Naive thymus-derived CD4-positive, alpha-beta T cell (primary cell): ENCODE data around the gene C11orf68. TPM values are rescaled to one million over a fixed set of nuclear protein-coding genes. Genes with fewer than 3 reads are reported as not detected.

ENCODE experiments used
- ATAC-seq: fragments of 150-1000 bp; cut with Tn5 transposase; 2 replicates; pipeline ENCODE4 v1.10.0; 2021; ENCODE audit warnings: mild to moderate bottlenecking, moderate library complexity
- CTCF ChIA-PET: fragments of 350-600 bp; sonication (Branson Sonifier 250); formaldehyde crosslinking; loops from one replicate; lab custom pipeline; 2021; ENCODE audit warnings: antibody characterized with exemption; lab: Charles Lee
- POLR2A ChIA-PET: fragments of 350-600 bp; sonication (Branson Sonifier 250); formaldehyde crosslinking; loops from one replicate; lab custom pipeline; 2021; ENCODE audit warnings: antibody characterized with exemption, inconsistent platforms; lab: Charles Lee
- DNase-seq, 9 donors: peaks; one replicate each; pipeline versions ENCODE4 v3.0.0 to v3.0.0-alpha.2; 2020 to 2022; ENCODE audit warnings: mixed read lengths in 1 of 9
- H3K27ac ChIP-seq: one replicate; pipeline ENCODE4 v1.7.0; 2013; ENCODE audit warnings: mild to moderate bottlenecking, low read depth, low read length, moderate library complexity
- H3K27me3 ChIP-seq, 2 donors: one replicate each; pipeline ENCODE4 v1.7.0; 2013; ENCODE audit warnings: low read length in 2 of 2, mild to moderate bottlenecking in 2 of 2, moderate library complexity in 2 of 2; ENCODE audit not compliant: control insufficient read depth in 2 of 2, insufficient read depth in 2 of 2
- H3K36me3 ChIP-seq, 3 experiments: 1 replicate in 2 of 3; 2 replicates in 1 of 3; pipeline ENCODE4 v1.7.0; 2013; ENCODE audit warnings: low read length in 3 of 3, mild to moderate bottlenecking in 3 of 3, moderate library complexity in 1 of 3; ENCODE audit not compliant: insufficient read depth in 3 of 3, control insufficient read depth in 2 of 3
- H3K4me1 ChIP-seq, 2 donors: one replicate each; pipeline ENCODE4 v1.7.0; 2013; ENCODE audit warnings: low read length in 2 of 2, mild to moderate bottlenecking in 2 of 2, moderate library complexity in 1 of 2; ENCODE audit not compliant: control insufficient read depth in 2 of 2, insufficient read depth in 2 of 2
- H3K4me3 ChIP-seq: 2 replicates; pipeline ENCODE4 v1.7.0; 2013; ENCODE audit warnings: mild to moderate bottlenecking, low read length
- H3K9me3 ChIP-seq, 3 experiments: 1 replicate in 2 of 3; 2 replicates in 1 of 3; pipeline ENCODE4 v1.7.0; 2013; ENCODE audit warnings: low read length in 3 of 3; ENCODE audit not compliant: control insufficient read depth in 2 of 3
- H3K27ac Mint-ChIP-seq, 9 donors: one replicate each; pipeline ENCODE4 v1.8.0; 2020 to 2022; ENCODE audit warnings: mixed read lengths in 9 of 9, mild to moderate bottlenecking in 8 of 9, moderate library complexity in 5 of 9, inconsistent platforms in 2 of 9
- H3K27me3 Mint-ChIP-seq, 5 donors: one replicate each; pipeline ENCODE4 v1.8.0; 2021 to 2022; ENCODE audit warnings: mixed read lengths in 5 of 5, mild to moderate bottlenecking in 1 of 5
- H3K36me3 Mint-ChIP-seq, 5 donors: one replicate each; pipeline ENCODE4 v1.8.0; 2020 to 2022; ENCODE audit warnings: mixed read lengths in 5 of 5, mild to moderate bottlenecking in 3 of 5, inconsistent platforms in 1 of 5
- H3K4me1 Mint-ChIP-seq, 7 donors: one replicate each; pipeline ENCODE4 v1.8.0; 2020 to 2022; ENCODE audit warnings: mixed read lengths in 7 of 7, mild to moderate bottlenecking in 3 of 7, inconsistent platforms in 1 of 7
- H3K4me3 Mint-ChIP-seq, 10 donors: one replicate each; pipeline ENCODE4 v1.8.0; 2020 to 2022; ENCODE audit warnings: mild to moderate bottlenecking in 10 of 10, mixed read lengths in 10 of 10, moderate library complexity in 6 of 10, inconsistent platforms in 2 of 10
- H3K9me3 Mint-ChIP-seq, 11 donors: one replicate each; pipeline ENCODE4 v1.8.0; 2020 to 2022; ENCODE audit warnings: mixed read lengths in 11 of 11, mild to moderate bottlenecking in 4 of 11, inconsistent platforms in 1 of 11, moderate library complexity in 1 of 11
- intact Hi-C, 2 donors: fragments of 100-400 bp; cut with micrococcal nuclease; formaldehyde crosslinking; loops; one replicate each; pipeline ENCODE4 v1.15.1; 2023
- polyA plus RNA-seq, 2 donors: library from polyadenylated mRNA; unstranded; fragments of 300-500 nt; fragmentation: Illumina TruSeq; gene quantifications; one replicate each; pipeline ENCODE4 v1.2.3, GENCODE V29; 2021
- total RNA-seq, 6 experiments: library from RNA in 5 of 6; stranded (reverse) in 5 of 6; gene quantifications; 1 replicate in 5 of 6; 2 replicates in 1 of 6; pipeline ENCODE4 v1.2.3 and lab custom pipeline; 2021 to 2026

The C11orf68 gene
- total and polyA plus RNA-seq, 7 experiments from 2014 or later, result 18.5 to 104 (median 58.8) TPM

- Histone ChIP-seq H3K4me1 (peaks cover 29 to 33% of the 10 kb centered on the region in 2 donors), H3K36me3 (peaks cover 0 to 27% (median 0%) of the 10 kb centered on the region in 3 experiments), H3K4me3 (peak overlapping the region; percentile 71), H3K9me3 (no peaks in the 10 kb centered on the region), H3K27ac (peak overlapping the region; percentile 69), H3K27me3 (no peaks in the 10 kb centered on the region)
- intact Hi-C loops, result no loop called here
- no peak for DNase-seq
- no peaks in the 10 kb centered on the region for H3K27me3 Mint-ChIP-seq
- H3K9me3 Mint-ChIP-seq, result no peaks in the 10 kb centered on the region
- peaks cover 12 to 49% (median 28%) of the 10 kb centered on the region in 7 donors for H3K4me1 Mint-ChIP-seq
- peak overlapping the region in 8 of 10 donors; percentile 52 to 80 (median 68) for H3K4me3 Mint-ChIP-seq
- ChIA-PET CTCF (interaction anchor here (1.0 to 2.5 kb wide), 2 partner anchors 20 to 100 kb away, joined by 3 to 9 read pairs; partner anchors contain the start of gene MUS81), POLR2A (interaction anchor here (0.7 to 5.4 kb wide), 3 partner anchors 10 to 78 kb away, joined by 3 to 73 read pairs (median 47); partner anchors contain the start of genes CCDC85B, CFL1, FIBP and MUS81)
- ATAC-seq, result no peak
- H3K36me3 Mint-ChIP-seq, result peaks cover 0 to 8% (median 3%) of the 10 kb centered on the region in 5 donors
- peak overlapping the region in 6 of 9 donors; percentile 75 to 92 (median 84) for H3K27ac Mint-ChIP-seq
Observed at GRCh38 chr11:65880027-65880426, 38.8 kb downstream of the C11orf68 start.

DNA sequence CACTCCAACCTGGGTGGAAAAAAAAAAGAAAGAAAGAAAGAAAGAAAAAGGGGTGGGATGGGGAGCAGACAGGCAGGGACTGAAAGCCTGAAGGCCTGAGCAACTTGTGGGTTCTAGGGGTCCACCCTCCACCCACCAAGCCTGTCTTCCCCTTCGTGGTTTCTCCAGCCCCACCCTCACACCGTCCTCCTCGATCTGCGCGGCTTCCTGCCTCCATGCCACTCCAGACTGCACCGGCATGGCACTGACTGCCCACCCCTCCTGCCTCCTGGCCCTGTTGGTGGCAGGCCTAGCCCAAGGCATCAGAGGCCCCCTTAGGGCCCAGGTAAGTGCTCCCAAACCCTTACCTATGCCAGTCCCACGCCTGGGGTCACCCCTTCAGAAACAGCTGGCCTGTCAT lies 39.2 kb downstream of the C11orf68 start, which contains the start of gene CTSW:
CTSW (plus strand) TSS at position 221 of the 400 bp plus-strand sequence; CDS start at position 239, 18 bp downstream.
- intact Hi-C loops, result no loop called here
- ATAC-seq (peak; percentile 80), DNase-seq (peak in 1 of 9 donors; percentile 47)
- H3K36me3 Mint-ChIP-seq, result peaks cover 0 to 8% (median 3%) of the 10 kb centered on the region in 5 donors
- H3K27me3 ChIP-seq, result no peaks in the 10 kb centered on the region
- CTCF ChIA-PET, result interaction anchor here (1.0 to 2.5 kb wide), 4 partner anchors 8 to 100 kb away, joined by 3 to 12 read pairs (median 8); partner anchors contain the start of genes FIBP and MUS81
- peaks cover 9 to 45% (median 24%) of the 10 kb centered on the region in 7 donors for H3K4me1 Mint-ChIP-seq
- POLR2A ChIA-PET, result interaction anchor here (0.7 to 5.4 kb wide), 4 partner anchors 10 to 79 kb away, joined by 3 to 73 read pairs (median 26); partner anchors contain the start of genes CCDC85B, CFL1, FIBP and MUS81
- H3K4me1 ChIP-seq, result peaks cover 27 to 29% of the 10 kb centered on the region in 2 donors
- peak within 1 kb of the TSS; percentile 69 for H3K27ac ChIP-seq
- no peaks in the 10 kb centered on the region for H3K9me3 Mint-ChIP-seq
- H3K36me3 ChIP-seq, result peaks cover 0 to 27% (median 0%) of the 10 kb centered on the region in 3 experiments
- H3K27ac Mint-ChIP-seq, result peak within 1 kb of the TSS in 8 of 9 donors; percentile 80 to 92 (median 84)
- H3K4me3 Mint-ChIP-seq, result peak within 1 kb of the TSS in 8 of 10 donors; percentile 52 to 80 (median 68)
- no peaks in the 10 kb centered on the region for H3K9me3 ChIP-seq
- no peaks in the 10 kb centered on the region for H3K27me3 Mint-ChIP-seq
- H3K4me3 ChIP-seq, result peak within 1 kb of the TSS; percentile 71

- H3K36me3 Mint-ChIP-seq, result peaks cover 0 to 5% (median 0%) of the 10 kb centered on the region in 5 donors
- Histone ChIP-seq H3K4me1 (peaks cover 10 to 22% of the 10 kb centered on the region in 2 donors), H3K9me3 (no peaks in the 10 kb centered on the region), H3K36me3 (no peaks in the 10 kb centered on the region), H3K27me3 (no peaks in the 10 kb centered on the region), H3K4me3 (peak overlapping the region; percentile 75), H3K27ac (peak overlapping the region; percentile 88)
- ChIA-PET CTCF (interaction anchor here (0.8 to 2.1 kb wide), 6 partner anchors 11 to 97 kb away, joined by 3 to 24 read pairs (median 8); partner anchors contain the start of genes CCDC85B, FIBP and MUS81), POLR2A (interaction anchor here (0.6 to 2.1 kb wide), 15 partner anchors 11 to 1847 kb away, joined by 3 to 63 read pairs (median 4); partner anchors contain the start of genes BANF1, C11orf68, CCDC85B and CFL1)
- H3K27me3 Mint-ChIP-seq, result peaks cover 0 to 3% (median 0%) of the 10 kb centered on the region in 5 donors
- peak overlapping the region; percentile 71 to 92 (median 91) for H3K27ac Mint-ChIP-seq
- ATAC-seq (peak; percentile 99), DNase-seq (peak; percentile 93 to 100 (median 97))
- H3K9me3 Mint-ChIP-seq, result no peaks in the 10 kb centered on the region
- intact Hi-C loops, result loop anchor here (1.0 to 5.0 kb wide), 6 partner anchors 11 to 969 kb away; partner anchors contain the start of genes FIBP (in 2 of the 2), CFL1 (in 1 of the 2), MUS81 (in 1 of the 2) and RCE1 (in 1 of the 2)
- H3K4me1 Mint-ChIP-seq, result peaks cover 7 to 37% (median 18%) of the 10 kb centered on the region in 7 donors
- peak overlapping the region; percentile 84 to 97 (median 91) for H3K4me3 Mint-ChIP-seq
Observed at GRCh38 chr11:65873318-65874156, 45.3 kb downstream of the C11orf68 start.

DNA sequence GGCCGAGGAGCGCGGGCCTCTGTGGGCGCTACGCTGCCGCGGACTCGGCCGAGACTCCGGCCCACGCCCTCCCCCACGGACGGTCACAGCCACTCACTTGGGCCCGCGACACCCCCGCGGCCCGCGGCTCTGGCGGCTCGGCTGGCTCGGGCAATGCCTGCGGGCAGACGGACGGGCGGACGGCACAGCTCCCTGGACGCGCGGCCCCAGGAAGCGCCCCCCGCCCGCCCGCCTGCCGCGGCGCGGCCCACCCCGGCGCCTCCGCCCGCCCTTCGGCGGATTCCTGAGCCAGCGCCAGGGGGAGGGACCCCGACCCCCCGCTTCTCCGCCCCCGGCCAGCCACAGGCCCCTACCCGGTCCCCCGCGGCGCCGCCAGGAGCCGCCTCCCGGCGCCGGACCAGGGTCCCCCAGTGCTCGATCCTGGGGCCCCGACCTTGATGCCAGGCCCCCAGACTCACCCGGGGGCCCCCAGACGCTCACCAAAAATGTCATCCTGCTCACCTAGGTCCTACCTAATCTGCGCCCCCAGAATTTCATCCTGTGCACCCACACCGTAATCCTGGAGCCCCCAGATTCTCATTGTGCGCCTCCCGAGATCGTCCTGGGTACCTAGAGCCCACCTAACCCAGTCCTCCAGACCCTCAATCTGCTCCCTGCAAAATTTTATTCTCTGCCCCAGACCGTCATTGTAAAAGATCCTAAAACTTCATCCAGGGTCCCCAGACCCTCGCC lies 46.1 kb downstream of the C11orf68 start, which contains the start of gene EFEMP2:
EFEMP2 (minus strand) TSS at position 215 of the 732 bp plus-strand sequence. CDS start 446 bp downstream, outside the sequence.
- Mint-ChIP-seq H3K27ac (peak within 1 kb of the TSS; percentile 71 to 92 (median 91)), H3K9me3 (no peaks in the 10 kb centered on the region), H3K27me3 (peaks cover 0 to 3% (median 0%) of the 10 kb centered on the region in 5 donors), H3K4me1 (peaks cover 7 to 32% (median 18%) of the 10 kb centered on the region in 7 donors), H3K4me3 (peak within 1 kb of the TSS; percentile 84 to 97 (median 91)), H3K36me3 (peaks cover 0 to 5% (median 0%) of the 10 kb centered on the region in 5 donors)
- Histone ChIP-seq H3K4me1 (peaks cover 10 to 19% of the 10 kb centered on the region in 2 donors), H3K36me3 (no peaks in the 10 kb centered on the region), H3K27ac (peak within 1 kb of the TSS; percentile 88), H3K4me3 (peak within 1 kb of the TSS; percentile 75), H3K9me3 (no peaks in the 10 kb centered on the region), H3K27me3 (no peaks in the 10 kb centered on the region)
- CTCF ChIA-PET, result interaction anchor here (1.5 to 4.7 kb wide), 3 partner anchors 12 to 13 kb away, joined by 10 to 30 read pairs (median 24); partner anchors contain the start of gene MUS81
- POLR2A ChIA-PET, result interaction anchor here (1.0 to 4.8 kb wide), 6 partner anchors 12 to 33 kb away, joined by 3 to 109 read pairs (median 31); partner anchors contain the start of genes CCDC85B, CFL1, FIBP and FOSL1
- intact Hi-C loops, result loop anchor here (1.0 to 5.0 kb wide), 6 partner anchors 12 to 970 kb away; partner anchors contain the start of genes FIBP (in 2 of the 2), CFL1 (in 1 of the 2), MUS81 (in 1 of the 2) and RCE1 (in 1 of the 2)
- ATAC-seq, result no peak
- no peak for DNase-seq

- intact Hi-C loops, result loop anchor here (2.0 to 5.0 kb wide), 3 partner anchors 13 to 970 kb away; partner anchors contain the start of genes FIBP (in 2 of the 2), CFL1 (in 1 of the 2) and RCE1 (in 1 of the 2)
Observed at GRCh38 chr11:65871811-65872548, 46.9 kb downstream of the C11orf68 start.

More at GRCh38 chr11:65871811-65872548, 46.9 kb downstream of the C11orf68 start:
- H3K36me3 ChIP-seq, result peaks cover 0 to 3% (median 0%) of the 10 kb centered on the region in 3 experiments
- POLR2A ChIA-PET, result interaction anchor here (0.9 to 4.8 kb wide), 6 partner anchors 10 to 130 kb away, joined by 3 to 109 read pairs (median 4); partner anchors contain the start of genes BANF1, CCDC85B, CFL1 and EIF1AD
- H3K4me1 ChIP-seq, result peaks cover 10 to 19% of the 10 kb centered on the region in 2 donors
- H3K9me3 ChIP-seq, result no peaks in the 10 kb centered on the region
- Mint-ChIP-seq H3K4me1 (peaks cover 11 to 26% (median 16%) of the 10 kb centered on the region in 7 donors), H3K27me3 (peaks cover 0 to 3% (median 0%) of the 10 kb centered on the region in 5 donors), H3K9me3 (no peaks in the 10 kb centered on the region), H3K27ac (peak overlapping the region in 4 of 9 donors; percentile 31 to 49 (median 42)), H3K4me3 (peak overlapping the region in 9 of 10 donors; percentile 14 to 68 (median 29)), H3K36me3 (peaks cover 0 to 5% (median 0%) of the 10 kb centered on the region in 5 donors)
- DNase-seq, result no peak
- H3K4me3 ChIP-seq, result no peak overlapping the region
- no peaks in the 10 kb centered on the region for H3K27me3 ChIP-seq
- CTCF ChIA-PET, result interaction anchor here (0.8 to 4.7 kb wide), 3 partner anchors 12 to 255 kb away, joined by 3 to 38 read pairs (median 30); partner anchors contain the start of gene MUS81
- H3K27ac ChIP-seq, result no peak overlapping the region
- no peak for ATAC-seq
